Activated T-cell treated with anti-CD3 and anti-CD28 coated beads for 1 hour (primary cell): ENCODE results near the gene TNXB.

Experiments
- DNase-seq: peaks from one replicate; pipeline ENCODE4 v3.0.0-alpha.2; 2020; ENCODE audit warnings: low read depth

TNXB gene, protein sequence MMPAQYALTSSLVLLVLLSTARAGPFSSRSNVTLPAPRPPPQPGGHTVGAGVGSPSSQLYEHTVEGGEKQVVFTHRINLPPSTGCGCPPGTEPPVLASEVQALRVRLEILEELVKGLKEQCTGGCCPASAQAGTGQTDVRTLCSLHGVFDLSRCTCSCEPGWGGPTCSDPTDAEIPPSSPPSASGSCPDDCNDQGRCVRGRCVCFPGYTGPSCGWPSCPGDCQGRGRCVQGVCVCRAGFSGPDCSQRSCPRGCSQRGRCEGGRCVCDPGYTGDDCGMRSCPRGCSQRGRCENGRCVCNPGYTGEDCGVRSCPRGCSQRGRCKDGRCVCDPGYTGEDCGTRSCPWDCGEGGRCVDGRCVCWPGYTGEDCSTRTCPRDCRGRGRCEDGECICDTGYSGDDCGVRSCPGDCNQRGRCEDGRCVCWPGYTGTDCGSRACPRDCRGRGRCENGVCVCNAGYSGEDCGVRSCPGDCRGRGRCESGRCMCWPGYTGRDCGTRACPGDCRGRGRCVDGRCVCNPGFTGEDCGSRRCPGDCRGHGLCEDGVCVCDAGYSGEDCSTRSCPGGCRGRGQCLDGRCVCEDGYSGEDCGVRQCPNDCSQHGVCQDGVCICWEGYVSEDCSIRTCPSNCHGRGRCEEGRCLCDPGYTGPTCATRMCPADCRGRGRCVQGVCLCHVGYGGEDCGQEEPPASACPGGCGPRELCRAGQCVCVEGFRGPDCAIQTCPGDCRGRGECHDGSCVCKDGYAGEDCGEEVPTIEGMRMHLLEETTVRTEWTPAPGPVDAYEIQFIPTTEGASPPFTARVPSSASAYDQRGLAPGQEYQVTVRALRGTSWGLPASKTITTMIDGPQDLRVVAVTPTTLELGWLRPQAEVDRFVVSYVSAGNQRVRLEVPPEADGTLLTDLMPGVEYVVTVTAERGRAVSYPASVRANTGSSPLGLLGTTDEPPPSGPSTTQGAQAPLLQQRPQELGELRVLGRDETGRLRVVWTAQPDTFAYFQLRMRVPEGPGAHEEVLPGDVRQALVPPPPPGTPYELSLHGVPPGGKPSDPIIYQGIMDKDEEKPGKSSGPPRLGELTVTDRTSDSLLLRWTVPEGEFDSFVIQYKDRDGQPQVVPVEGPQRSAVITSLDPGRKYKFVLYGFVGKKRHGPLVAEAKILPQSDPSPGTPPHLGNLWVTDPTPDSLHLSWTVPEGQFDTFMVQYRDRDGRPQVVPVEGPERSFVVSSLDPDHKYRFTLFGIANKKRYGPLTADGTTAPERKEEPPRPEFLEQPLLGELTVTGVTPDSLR (N-terminal part only)

DNA sequence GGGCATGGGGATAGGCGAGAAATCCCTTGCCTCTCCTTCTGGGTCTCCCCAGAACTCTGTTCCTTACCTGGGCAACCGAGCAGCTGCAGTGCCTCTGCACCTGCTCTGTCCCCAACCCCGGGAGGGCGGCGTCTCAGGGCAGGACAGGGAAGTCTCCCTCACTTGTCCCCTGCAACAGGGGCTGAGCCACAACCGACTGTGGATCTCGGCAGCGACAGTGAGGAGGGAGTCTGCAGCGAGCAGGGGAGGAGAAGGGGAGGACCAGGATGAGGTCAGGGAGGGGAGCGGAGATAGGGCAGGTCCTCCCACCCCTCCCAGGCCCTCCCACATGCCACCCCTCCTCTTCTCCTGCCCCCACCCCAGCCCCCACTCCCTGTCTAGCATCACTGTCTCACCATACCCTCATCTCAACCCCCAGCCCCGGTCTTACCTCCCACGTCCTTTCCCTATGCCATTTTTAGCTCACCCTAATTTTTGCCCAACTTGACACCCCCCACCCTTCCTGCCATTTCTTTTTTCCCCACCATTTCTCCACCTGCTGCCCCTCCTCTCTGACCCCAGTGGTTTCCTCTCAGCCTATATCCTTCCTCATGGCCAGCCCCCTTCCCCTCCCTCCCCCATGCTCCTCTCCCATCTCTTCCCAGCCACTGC lies at the start of gene TNXB:
TSS of gene TNXB (minus strand) at position 225 of the 651 bp plus-strand sequence. CDS start 11,140 bp downstream, outside the sequence.
- no peak for DNase-seq

- no peak for DNase-seq
These were observed 48.9 kb upstream of the TNXB start for GRCh38 chr6:32158052-32158451.

- no peak for DNase-seq
These were observed 47.8 kb upstream of the TNXB start for GRCh38 chr6:32156891-32157290.

GRCh38 chr6:32154514-32155161 lies 45.5 kb upstream of the TNXB start:
- DNase-seq: peak; percentile 54

- peak; percentile 66 for DNase-seq
These were observed 44.7 kb upstream of the TNXB start, which contains the start of gene PPT2 for GRCh38 chr6:32153564-32154513. TSS of gene PPT2 (plus strand) at chr6:32154141. CDS start at chr6:32154595, 454 bp downstream.

GRCh38 chr6:32152769-32153563 lies 43.8 kb upstream of the TNXB start:
- DNase-seq: no peak

DNA sequence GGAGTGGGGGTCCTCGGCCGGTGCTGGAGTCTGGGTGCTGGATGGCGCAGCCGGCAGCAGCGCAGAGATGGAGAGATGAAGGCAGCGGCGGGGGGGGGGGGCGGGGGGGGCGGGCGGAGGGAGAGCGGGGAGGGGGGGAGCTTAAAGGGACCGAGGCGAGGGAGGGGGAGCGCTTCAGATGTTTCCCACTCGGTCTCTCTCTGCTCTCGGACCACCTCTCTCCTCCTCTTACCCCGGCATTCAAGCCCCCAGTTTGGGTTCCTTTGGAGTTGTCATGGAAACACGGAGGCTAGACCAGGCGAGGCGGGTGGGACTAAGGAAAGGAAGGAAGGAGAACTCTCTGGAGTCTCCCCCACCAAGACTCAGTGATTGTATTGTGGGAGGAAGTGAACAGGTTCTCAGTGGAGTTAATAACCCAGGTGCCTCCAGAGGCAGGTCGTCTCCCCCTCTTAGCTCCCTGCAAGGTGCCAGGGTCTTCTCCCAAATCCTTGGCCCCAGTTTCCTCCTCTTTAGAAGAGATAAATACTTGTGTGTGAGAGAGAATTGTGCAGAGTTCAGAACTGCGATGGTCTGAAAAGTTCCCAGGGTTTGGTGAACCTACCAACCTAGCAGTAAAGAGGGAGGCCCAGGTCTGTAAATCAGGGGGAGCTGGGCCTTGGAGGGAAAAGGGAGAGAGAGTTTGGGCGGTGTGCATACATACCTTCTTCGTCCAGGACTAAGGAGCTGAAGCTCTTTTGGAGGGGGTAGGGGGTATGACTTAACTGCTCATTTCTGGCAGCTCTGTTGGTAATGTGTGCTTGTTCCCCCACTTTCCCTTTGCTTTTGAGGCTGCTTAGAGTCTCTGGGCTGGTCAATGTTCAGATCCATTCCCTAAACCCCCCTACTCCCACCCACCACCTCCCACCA lies 43.0 kb upstream of the TNXB start, which contains the start of gene PRRT1:
TSS of gene PRRT1 (minus strand) at position 77 of the 906 bp plus-strand sequence. CDS start 112 bp downstream, outside the sequence.
- no peak for DNase-seq

DNA sequence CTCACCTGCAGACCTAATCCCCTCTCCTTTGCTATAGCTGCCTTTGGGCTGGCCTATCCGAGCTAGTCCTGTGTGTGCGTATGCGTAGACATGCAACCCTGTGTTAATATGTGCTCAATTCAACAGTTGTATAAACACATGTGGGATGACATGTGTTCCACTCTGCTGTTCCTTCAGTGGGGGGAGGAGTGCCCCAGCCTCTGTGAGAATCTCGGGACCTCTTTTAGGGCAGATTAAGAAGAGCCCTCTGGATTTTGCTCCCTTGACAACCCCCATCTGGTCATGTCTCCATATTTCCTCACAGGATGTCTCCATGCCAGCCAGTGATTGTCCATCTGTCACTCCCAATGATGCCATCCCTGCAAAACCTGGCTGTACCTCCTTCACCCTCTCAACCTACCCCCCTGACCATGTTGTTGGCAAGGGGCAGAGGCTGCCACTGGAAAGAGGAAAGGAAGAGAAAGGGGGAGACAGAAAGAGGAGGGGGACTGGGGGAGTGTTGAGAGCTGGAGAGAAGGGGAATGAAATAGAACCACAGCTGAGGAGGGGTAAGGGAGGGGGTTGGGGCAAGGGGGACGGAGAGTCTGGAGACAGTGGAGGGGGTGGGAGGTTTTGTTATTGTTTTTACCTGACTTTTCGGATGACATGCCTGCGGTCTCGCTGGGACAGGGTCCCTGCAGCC lies 42.2 kb upstream of the TNXB start:
- no peak for DNase-seq

DNA sequence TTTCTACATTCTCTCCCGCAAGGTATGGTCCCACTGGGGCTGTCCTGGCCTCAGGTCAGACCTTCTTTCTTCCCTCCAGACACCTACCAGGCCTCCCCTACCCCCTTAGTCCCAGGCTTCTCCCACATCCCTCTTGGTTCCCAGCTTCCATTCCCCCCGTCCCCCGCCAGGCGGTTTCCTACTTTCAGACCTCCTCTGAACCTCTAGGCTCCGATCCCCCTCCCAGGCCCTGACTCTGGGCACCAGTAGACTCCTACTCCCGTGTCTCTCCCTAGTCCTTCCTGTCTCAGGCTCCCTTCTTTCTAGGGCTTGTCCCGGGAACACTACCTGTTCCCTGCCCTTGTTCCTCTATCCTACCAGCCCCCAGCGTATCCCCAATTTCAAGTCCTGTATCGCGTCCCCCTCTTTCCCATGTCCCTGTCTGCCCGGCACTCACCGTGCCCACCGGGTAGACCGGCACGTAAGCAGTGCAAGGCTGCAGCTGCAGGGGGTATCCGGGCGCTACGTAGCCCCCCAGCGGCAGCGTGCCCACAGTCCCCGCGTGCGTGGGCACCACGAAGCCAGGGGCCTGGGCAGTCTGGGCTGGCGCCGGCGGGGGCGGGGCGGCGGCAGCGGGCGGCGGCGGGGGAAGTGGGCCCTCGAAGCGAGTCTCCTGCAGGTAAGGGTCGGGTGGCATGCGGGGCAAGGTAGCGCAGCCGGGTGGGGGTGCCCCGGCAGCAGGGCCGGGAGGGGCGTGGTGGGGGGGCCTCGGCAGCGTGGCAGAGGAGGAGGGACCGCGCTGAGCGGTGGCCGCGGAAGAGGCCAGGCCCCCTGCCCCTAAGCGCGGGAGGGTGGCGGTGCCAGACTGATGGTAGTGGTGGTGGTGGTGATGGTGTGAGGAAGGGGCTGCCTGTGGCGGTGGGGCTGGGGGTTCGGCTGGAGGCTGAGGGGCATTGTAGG lies 41.1 kb upstream of the TNXB start:
- DNase-seq: no peak

DNA sequence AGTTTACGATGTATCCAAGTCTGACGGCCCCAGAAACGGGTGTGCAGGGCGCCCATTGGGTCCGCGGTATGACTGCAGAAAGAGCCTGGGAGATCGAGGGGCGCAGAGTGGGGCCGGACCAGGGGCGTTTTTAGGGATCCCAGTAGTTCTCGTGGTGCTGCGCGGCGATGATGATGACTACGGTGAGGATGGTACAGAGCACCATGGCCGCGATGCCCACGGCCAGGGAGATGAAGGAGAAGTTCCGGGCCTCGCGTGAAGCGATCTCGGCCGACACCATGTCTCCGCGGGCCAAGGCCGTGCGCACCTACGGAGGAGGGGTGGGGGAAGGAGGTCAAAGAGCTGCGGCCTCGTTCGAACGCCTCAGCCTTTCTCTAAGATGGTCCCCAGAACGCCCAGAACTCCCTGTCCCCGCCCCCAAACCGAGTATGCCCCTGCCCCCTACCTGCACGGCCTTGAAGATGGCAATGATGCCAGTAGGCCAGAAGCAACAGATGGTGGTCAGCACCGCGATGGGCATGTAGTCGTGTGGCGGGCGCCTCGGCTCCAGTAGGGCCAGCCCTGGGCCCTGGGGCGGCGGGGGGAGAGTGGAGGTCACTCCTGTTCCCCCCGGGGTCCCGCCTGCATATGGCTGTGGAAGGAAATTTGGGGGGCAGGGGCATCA lies 40.1 kb upstream of the TNXB start:
- DNase-seq: no peak

DNA sequence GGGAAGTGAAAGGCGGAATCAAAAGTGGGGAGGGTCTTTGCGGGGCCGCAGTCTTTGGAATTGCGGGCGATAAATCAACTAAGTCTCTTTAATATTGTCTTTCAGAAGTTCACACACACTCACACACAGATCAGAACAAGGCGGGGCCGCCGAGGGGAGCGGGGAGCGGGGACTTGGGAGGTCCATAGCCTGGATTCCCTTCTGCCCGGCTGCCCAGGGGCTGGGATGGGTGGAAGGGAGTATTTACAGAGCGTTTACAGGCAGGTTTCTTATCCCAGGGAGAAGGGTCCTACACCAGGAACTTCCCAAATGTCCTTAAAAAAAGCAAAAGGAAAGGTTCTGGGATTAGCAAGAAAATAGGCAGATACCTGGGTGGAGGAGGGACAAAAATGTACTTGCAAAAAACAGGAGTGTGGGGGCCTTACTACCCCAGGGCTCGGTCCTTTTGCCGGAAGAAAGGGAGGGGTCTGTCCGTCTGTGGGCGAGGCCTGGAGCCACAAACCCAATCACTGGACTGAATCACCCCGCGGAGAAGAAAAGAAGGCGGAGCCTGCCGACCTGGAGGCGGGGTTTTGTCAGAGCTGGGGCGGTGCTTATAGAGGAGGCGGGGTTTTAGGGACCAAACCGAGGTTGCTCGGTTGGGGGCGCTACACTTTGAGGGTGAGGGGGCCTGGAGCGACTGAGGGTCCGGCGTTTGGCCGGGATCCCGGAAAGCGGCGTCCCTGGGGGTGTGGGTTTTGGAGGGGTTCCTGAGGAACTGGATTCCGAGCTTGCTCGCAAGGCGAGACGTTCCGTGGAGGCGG lies 39.4 kb upstream of the TNXB start:
- DNase-seq: peak; percentile 57

DNA sequence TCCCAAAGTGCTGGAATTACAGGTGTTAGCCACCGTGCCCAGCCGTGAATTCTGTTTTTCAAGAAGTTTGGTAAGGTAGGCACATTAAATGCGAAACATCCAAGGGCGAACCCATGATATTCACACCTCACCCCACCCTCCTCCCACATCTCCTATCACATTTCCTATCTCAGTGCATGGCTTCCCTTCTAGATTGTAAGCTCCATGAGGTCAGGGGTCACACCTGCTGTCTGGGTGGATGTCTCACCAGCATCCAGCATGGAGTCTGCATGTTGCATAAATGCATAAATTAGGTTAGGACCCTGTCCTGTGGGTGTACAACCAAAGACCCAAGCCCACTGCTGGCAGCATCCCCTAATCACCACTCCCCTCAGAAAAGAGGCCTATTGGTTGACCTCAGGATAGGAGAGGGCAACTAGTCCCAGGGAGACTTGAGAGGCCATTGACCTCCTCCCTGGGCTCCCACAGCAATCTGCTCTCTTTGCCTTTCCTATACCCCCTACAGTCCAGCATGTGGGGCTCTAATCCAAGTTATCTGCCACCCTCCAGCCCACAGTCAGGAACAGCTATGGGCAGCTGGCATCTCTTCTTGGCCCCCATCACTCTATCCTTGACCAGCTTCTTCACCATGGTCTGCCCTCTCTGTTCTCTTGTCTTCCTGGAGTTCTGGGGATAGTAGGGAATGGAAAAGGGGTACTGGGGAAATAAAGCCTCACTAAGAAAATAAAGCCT lies 38.4 kb upstream of the TNXB start:
- DNase-seq: no peak

DNA sequence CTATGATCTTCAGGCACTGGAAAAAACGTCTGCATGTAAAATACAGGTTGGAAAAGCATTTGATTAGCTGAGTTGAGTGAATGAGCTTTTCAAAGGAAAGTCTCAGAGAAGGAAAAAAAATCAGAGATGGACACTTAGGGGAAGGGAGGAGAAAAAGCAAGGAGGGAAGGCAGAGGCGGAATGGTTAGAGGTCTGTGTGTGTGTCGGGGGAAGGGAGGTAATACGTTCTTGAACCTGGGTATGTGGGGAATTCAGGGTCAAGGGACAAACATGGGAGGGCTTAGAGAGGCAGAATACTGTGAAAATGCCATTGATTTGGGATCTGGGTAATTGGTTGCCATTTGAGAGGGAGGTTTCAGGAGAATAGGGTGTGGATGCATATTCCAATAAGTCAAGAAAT lies 37.5 kb upstream of the TNXB start:
- no peak for DNase-seq

GRCh38 chr6:32146287-32146686 lies 37.1 kb upstream of the TNXB start:
- no peak for DNase-seq
